ENCODE data around the gene KLHL11. TPM values are rescaled to one million over a fixed set of nuclear protein-coding genes. Genes with fewer than 3 reads are reported as not detected.

KLHL11 gene
- total RNA-seq, 1 donor from 2014 or later, result 15.2 TPM

GRCh38 chr17:41907185-41907556 lies 41.9 kb upstream of the KLHL11 start:
- peaks cover 0 to 68% of the 10 kb centered on the region in 2 donors for H3K36me3 ChIP-seq
- peaks cover 9% of the 10 kb centered on the region for H3K4me1 ChIP-seq
- H3K9me3 ChIP-seq, result no peaks in the 10 kb centered on the region
- intact Hi-C loops (cut with DNase I), result no loop called here
- no peak overlapping the region for H3K4me3 ChIP-seq
- TF ChIP-seq CTCF (IDR thresholded peaks at IDR 0.05) (no peak), POLR2A (IDR thresholded peaks at IDR 0.05) (no peak), POLR2AphosphoS5 (IDR thresholded peaks at IDR 0.05; ENCODE audit: insufficient read depth in 1 of 2, low read depth in 1 of 2) (no peak)
- H3K27ac ChIP-seq, result peak overlapping the region; percentile 80
- no peaks in the 10 kb centered on the region for H3K27me3 ChIP-seq
- DNase-seq (ENCODE audit: extremely low spot score in 2 of 2), result no peak

GRCh38 chr17:41906465-41907184 lies 41.4 kb upstream of the KLHL11 start:
- no peaks in the 10 kb centered on the region for H3K27me3 ChIP-seq
- peaks cover 9% of the 10 kb centered on the region for H3K4me1 ChIP-seq
- peaks cover 0 to 68% of the 10 kb centered on the region in 2 donors for H3K36me3 ChIP-seq
- intact Hi-C loops (cut with DNase I), result no loop called here
- peak overlapping the region; percentile 80 for H3K27ac ChIP-seq
- no peak for DNase-seq (ENCODE audit: extremely low spot score in 2 of 2)
- no peak overlapping the region for H3K4me3 ChIP-seq
- TF ChIP-seq POLR2AphosphoS5 (IDR thresholded peaks at IDR 0.05; ENCODE audit: insufficient read depth in 1 of 2, low read depth in 1 of 2) (peak in 1 of 2 donors; percentile 52), POLR2A (IDR thresholded peaks at IDR 0.05) (no peak)
- no peaks in the 10 kb centered on the region for H3K9me3 ChIP-seq

- TF ChIP-seq POLR2A (IDR thresholded peaks at IDR 0.05), result no peak
- Histone ChIP-seq H3K9me3 (no peaks in the 10 kb centered on the region), H3K4me1 (peaks cover 9% of the 10 kb centered on the region), H3K27ac (no peak overlapping the region), H3K4me3 (no peak overlapping the region), H3K27me3 (no peaks in the 10 kb centered on the region), H3K36me3 (peaks cover 3 to 67% of the 10 kb centered on the region in 2 donors)
- DNase-seq (ENCODE audit: extremely low spot score in 2 of 2), result no peak
- intact Hi-C loops (cut with DNase I), result no loop called here
Measured at GRCh38 chr17:41905172-41905571, 39.9 kb upstream of the KLHL11 start.

GRCh38 chr17:41904242-41904841 lies 39.1 kb upstream of the KLHL11 start:
- Histone ChIP-seq H3K36me3 (peaks cover 3 to 61% of the 10 kb centered on the region in 2 donors), H3K27ac (no peak overlapping the region), H3K27me3 (no peaks in the 10 kb centered on the region), H3K4me3 (no peak overlapping the region), H3K4me1 (peaks cover 9% of the 10 kb centered on the region), H3K9me3 (no peaks in the 10 kb centered on the region)
- intact Hi-C loops (cut with DNase I), result no loop called here
- no peak for DNase-seq (ENCODE audit: extremely low spot score in 2 of 2)
- TF ChIP-seq CTCF (IDR thresholded peaks at IDR 0.05), result no peak
- TF ChIP-seq POLR2AphosphoS5 (IDR thresholded peaks at IDR 0.05; ENCODE audit: insufficient read depth in 1 of 2, low read depth in 1 of 2), result no peak
- no peak for TF ChIP-seq POLR2A (IDR thresholded peaks at IDR 0.05)

- H3K27me3 ChIP-seq, result no peaks in the 10 kb centered on the region
- no peak overlapping the region for H3K27ac ChIP-seq
- no peak overlapping the region for H3K4me3 ChIP-seq
- peaks cover 8 to 80% of the 10 kb centered on the region in 2 donors for H3K36me3 ChIP-seq
- TF ChIP-seq POLR2A (IDR thresholded peaks at IDR 0.05) (no peak), POLR2AphosphoS5 (IDR thresholded peaks at IDR 0.05; ENCODE audit: insufficient read depth in 1 of 2, low read depth in 1 of 2) (no peak), CTCF (IDR thresholded peaks at IDR 0.05) (no peak)
- peaks cover 6% of the 10 kb centered on the region for H3K4me1 ChIP-seq
- no peaks in the 10 kb centered on the region for H3K9me3 ChIP-seq
- intact Hi-C loops (cut with DNase I), result no loop called here
- no peak for DNase-seq (ENCODE audit: extremely low spot score in 2 of 2)
Measured at GRCh38 chr17:41901646-41902045, 36.4 kb upstream of the KLHL11 start.

GRCh38 chr17:41896726-41897125 lies 31.5 kb upstream of the KLHL11 start:
- no peaks in the 10 kb centered on the region for H3K9me3 ChIP-seq
- H3K27ac ChIP-seq, result peak overlapping the region; percentile 85
- H3K27me3 ChIP-seq, result no peaks in the 10 kb centered on the region
- TF ChIP-seq CTCF (IDR thresholded peaks at IDR 0.05), result no peak
- TF ChIP-seq POLR2A (IDR thresholded peaks at IDR 0.05), result no peak
- no peak for TF ChIP-seq POLR2AphosphoS5 (IDR thresholded peaks at IDR 0.05; ENCODE audit: insufficient read depth in 1 of 2, low read depth in 1 of 2)
- no peak overlapping the region for H3K4me3 ChIP-seq
- DNase-seq (ENCODE audit: extremely low spot score in 2 of 2), result no peak
- intact Hi-C loops (cut with DNase I), result no loop called here
- H3K4me1 ChIP-seq, result peaks cover 18% of the 10 kb centered on the region
- H3K36me3 ChIP-seq, result peaks cover 8 to 69% of the 10 kb centered on the region in 2 donors
